Measurements from ENCODE around the gene SUSD2. TPM values are rescaled to one million over a fixed set of nuclear protein-coding genes. Genes with fewer than 3 reads are reported as not detected.
A peak's percentile ranks its signal among the peaks of the same experiment; 100 is the strongest.

The SUSD2 gene
- polyA plus RNA-seq, 2 of the 4 experiments (the other 2 are of a cell fraction), result 12.7 to 51.9 TPM

DNA sequence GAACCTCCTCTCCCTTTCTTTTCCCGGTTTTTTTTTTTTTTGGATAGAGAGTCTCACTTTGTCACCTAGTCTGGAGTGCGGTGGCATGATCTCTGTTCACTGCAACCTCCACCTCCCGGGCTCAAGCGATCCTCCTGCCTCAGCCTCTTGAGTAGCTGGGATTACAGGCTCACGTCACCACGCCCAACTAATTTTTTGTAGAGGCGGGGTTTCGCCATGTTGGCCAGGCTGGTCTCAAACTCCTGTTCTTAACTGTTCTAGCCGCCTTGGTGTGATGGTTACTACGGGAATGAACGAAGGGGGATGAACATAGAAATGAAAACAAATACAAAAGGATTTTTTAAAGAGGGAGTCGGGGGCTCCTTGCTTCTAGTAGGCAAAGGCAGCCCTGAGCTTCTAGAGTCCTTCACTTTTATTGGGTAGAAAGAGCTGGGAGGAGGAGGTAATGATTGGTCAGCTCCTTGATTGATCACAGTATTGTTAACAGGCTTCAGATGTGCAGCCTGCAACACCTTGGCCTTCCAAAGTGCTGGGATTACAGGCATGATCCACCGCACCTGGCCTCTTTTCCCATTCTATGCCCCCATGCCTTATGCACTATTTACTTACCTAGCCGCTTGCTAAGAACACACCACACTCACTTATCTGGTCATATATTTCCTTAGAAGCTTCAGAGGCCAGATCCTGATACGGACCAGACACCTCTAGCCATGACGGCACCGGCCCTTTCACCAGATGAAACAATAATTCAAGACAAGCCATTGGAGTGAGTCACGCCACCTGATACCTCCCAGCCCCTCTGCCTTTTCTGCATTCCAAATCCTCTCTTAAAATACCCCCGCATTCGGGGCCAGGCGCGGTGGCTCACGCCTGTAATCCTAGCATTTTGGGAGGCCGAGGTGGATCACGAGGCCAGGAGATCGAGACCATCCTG, 20.7 kb downstream of the SUSD2 start:
- FAIRE-seq (no peak), ATAC-seq (peak; percentile 65; a peak in 4 of 6 replicates), DNase-seq (ENCODE audit: low read depth in 1 of 2, low spot score in 1 of 2) (peak in 1 of 2 experiments; percentile 60)
- ChIA-PET POLR2A (no interaction called here), CTCF (interaction anchor here (0.9 to 7.3 kb wide), 4 partner anchors 12 to 45 kb away, joined by 3 to 52 read pairs (median 4); no protein-coding TSS in a partner anchor)
- 52% methylated on average over 24 of the region's 26 CpGs for WGBS (ENCODE audit: missing lambda C conversion rate)
- H3K27ac ChIP-seq, result peak overlapping the region; percentile 91 to 100
- H3K4me1 ChIP-seq, result peaks cover 80% of the 10 kb centered on the region
- H3K4me2 ChIP-seq, result peak overlapping the region; percentile 45; the same call in 2 of the 3 replicates
- peaks cover 3% of the 10 kb centered on the region; the same call in 1 of the 3 replicates for H3K9me3 ChIP-seq
- H3K4me3 ChIP-seq, result no peak overlapping the region
- no peak for TF ChIP-seq CEBPB (IDR thresholded peaks at IDR 0.05)
- TF ChIP-seq FOSB (CRISPR knock-in tag; IDR thresholded peaks at IDR 0.05), result no peak
- no peak for TF ChIP-seq HOXB5 (CRISPR knock-in tag; IDR thresholded peaks at IDR 0.05)
- TF ChIP-seq KDM1A (IDR thresholded peaks at IDR 0.05; ENCODE audit: low read depth), result no peak
- TF ChIP-seq EHMT2 (IDR thresholded peaks at IDR 0.05; ENCODE audit: low read depth), result no peak
- TF ChIP-seq JUNB (IDR thresholded peaks at IDR 0.05), result no peak
- TF ChIP-seq KDM5A (IDR thresholded peaks at IDR 0.05), result no peak
- TF ChIP-seq CHD2 (IDR thresholded peaks at IDR 0.05; ENCODE audit: low read length, partially characterized antibody), result no peak
- TF ChIP-seq, protein P1, sequence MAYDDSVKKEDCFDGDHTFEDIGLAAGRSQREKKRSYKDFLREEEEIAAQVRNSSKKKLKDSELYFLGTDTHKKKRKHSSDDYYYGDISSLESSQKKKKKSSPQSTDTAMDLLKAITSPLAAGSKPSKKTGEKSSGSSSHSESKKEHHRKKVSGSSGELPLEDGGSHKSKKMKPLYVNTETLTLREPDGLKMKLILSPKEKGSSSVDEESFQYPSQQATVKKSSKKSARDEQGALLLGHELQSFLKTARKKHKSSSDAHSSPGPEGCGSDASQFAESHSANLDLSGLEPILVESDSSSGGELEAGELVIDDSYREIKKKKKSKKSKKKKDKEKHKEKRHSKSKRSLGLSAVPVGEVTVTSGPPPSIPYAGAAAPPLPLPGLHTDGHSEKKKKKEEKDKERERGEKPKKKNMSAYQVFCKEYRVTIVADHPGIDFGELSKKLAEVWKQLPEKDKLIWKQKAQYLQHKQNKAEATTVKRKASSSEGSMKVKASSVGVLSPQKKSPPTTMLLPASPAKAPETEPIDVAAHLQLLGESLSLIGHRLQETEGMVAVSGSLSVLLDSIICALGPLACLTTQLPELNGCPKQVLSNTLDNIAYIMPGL (CRISPR knock-in tag; IDR thresholded peaks at IDR 0.05; ENCODE audit: borderline replicate concordance), result no peak
- TF ChIP-seq MYC (IDR thresholded peaks at IDR 0.05; ENCODE audit: borderline replicate concordance, low read length), result no peak
- TF ChIP-seq, protein P2, sequence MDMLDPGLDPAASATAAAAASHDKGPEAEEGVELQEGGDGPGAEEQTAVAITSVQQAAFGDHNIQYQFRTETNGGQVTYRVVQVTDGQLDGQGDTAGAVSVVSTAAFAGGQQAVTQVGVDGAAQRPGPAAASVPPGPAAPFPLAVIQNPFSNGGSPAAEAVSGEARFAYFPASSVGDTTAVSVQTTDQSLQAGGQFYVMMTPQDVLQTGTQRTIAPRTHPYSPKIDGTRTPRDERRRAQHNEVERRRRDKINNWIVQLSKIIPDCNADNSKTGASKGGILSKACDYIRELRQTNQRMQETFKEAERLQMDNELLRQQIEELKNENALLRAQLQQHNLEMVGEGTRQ (IDR thresholded peaks at IDR 0.05), result no peak
- TF ChIP-seq GATA3 (IDR thresholded peaks at IDR 0.05; ENCODE audit: borderline replicate concordance), result peak; percentile 31; the same call in 1 of the 2 replicates
- no peak for TF ChIP-seq BHLHE40 (IDR thresholded peaks at IDR 0.05; ENCODE audit: low read depth, low read length)
- TF ChIP-seq NPAS2 (CRISPR knock-in tag; IDR thresholded peaks at IDR 0.05; ENCODE audit: borderline replicate concordance), result no peak
- TF ChIP-seq, protein P3, sequence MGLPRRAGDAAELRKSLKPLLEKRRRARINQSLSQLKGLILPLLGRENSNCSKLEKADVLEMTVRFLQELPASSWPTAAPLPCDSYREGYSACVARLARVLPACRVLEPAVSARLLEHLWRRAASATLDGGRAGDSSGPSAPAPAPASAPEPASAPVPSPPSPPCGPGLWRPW (IDR thresholded peaks at IDR 0.05), result no peak
- no peak for TF ChIP-seq RNF2 (IDR thresholded peaks at IDR 0.05; ENCODE audit: borderline replicate concordance, low read depth)
- TF ChIP-seq, protein P4, sequence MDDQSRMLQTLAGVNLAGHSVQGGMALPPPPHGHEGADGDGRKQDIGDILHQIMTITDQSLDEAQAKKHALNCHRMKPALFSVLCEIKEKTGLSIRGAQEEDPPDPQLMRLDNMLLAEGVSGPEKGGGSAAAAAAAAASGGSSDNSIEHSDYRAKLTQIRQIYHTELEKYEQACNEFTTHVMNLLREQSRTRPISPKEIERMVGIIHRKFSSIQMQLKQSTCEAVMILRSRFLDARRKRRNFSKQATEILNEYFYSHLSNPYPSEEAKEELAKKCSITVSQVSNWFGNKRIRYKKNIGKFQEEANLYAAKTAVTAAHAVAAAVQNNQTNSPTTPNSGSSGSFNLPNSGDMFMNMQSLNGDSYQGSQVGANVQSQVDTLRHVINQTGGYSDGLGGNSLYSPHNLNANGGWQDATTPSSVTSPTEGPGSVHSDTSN (IDR thresholded peaks at IDR 0.05), result no peak
- no peak for TF ChIP-seq RFX5 (IDR thresholded peaks at IDR 0.05)
- TF ChIP-seq, protein P5, sequence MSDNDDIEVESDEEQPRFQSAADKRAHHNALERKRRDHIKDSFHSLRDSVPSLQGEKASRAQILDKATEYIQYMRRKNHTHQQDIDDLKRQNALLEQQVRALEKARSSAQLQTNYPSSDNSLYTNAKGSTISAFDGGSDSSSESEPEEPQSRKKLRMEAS (IDR thresholded peaks at IDR 0.05), result peak; percentile 26; the same call in 1 of the 2 replicates
- no peak for TF ChIP-seq JUN (IDR thresholded peaks at IDR 0.05)
- no peak for TF ChIP-seq FOXS1 (CRISPR knock-in tag; IDR thresholded peaks at IDR 0.05)
- TF ChIP-seq FOSL2 (IDR thresholded peaks at IDR 0.05), result no peak
- peak; percentile 69 for TF ChIP-seq FOSL2 (CRISPR knock-in tag; IDR thresholded peaks at IDR 0.05)
- peak in 1 of 2 experiments; percentile 45; a peak in 1 of 5 replicates for TF ChIP-seq EP300 (IDR thresholded peaks at IDR 0.05)
- no peak for TF ChIP-seq ESRRA (IDR thresholded peaks at IDR 0.05; ENCODE audit: borderline replicate concordance, low read length)
- TF ChIP-seq CHD4 (IDR thresholded peaks at IDR 0.05; ENCODE audit: borderline replicate concordance), result no peak
- TF ChIP-seq SREBF2 (IDR thresholded peaks at IDR 0.05), result peak; percentile 24; the same call in 1 of the 2 replicates
- no peak for TF ChIP-seq NR3C1 (IDR thresholded peaks at IDR 0.05)
- TF ChIP-seq, protein P6, sequence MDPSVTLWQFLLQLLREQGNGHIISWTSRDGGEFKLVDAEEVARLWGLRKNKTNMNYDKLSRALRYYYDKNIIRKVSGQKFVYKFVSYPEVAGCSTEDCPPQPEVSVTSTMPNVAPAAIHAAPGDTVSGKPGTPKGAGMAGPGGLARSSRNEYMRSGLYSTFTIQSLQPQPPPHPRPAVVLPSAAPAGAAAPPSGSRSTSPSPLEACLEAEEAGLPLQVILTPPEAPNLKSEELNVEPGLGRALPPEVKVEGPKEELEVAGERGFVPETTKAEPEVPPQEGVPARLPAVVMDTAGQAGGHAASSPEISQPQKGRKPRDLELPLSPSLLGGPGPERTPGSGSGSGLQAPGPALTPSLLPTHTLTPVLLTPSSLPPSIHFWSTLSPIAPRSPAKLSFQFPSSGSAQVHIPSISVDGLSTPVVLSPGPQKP (IDR thresholded peaks at IDR 0.05; ENCODE audit: low read depth, low read length), result no peak
- TF ChIP-seq MAZ (IDR thresholded peaks at IDR 0.05; ENCODE audit: borderline replicate concordance, low read depth, low read length), result no peak
- no peak for TF ChIP-seq EHF (CRISPR knock-in tag; IDR thresholded peaks at IDR 0.05)
- TF ChIP-seq MAFK (IDR thresholded peaks at IDR 0.05; ENCODE audit: partially characterized antibody), result no peak
- no peak for TF ChIP-seq RAD21 (conservative IDR thresholded peaks at IDR 0.05 in 1 of 2, IDR thresholded peaks at IDR 0.05 in 1 of 2)
- no peak for TF ChIP-seq ZSCAN20 (CRISPR knock-in tag; IDR thresholded peaks at IDR 0.05)
- TF ChIP-seq HDAC2 (IDR thresholded peaks at IDR 0.05), result no peak
- TF ChIP-seq SMC3 (IDR thresholded peaks at IDR 0.05), result no peak
- no peak for TF ChIP-seq RARB (CRISPR knock-in tag; IDR thresholded peaks at IDR 0.05)
- no peak for TF ChIP-seq ZC3H11A (IDR thresholded peaks at IDR 0.05)

Data from A549 (cell line).